Vagina (tissue), 2 donors: ENCODE measurements around the gene BCAT1. TPM values are rescaled to one million over a fixed set of nuclear protein-coding genes. Genes with fewer than 3 reads are reported as not detected.

Experiments
- DNase-seq, 2 donors: peaks; one replicate each; pipeline ENCODE4 v3.0.0-alpha.2; 2017; ENCODE audit errors: extremely low spot score in 2 of 2
- H3K27ac ChIP-seq: fragments of 200-600 bp; sonication (generic); one replicate; pipeline ENCODE4 v1.5.1; 2019
- H3K27me3 ChIP-seq: fragments of 200-600 bp; sonication (generic); one replicate; pipeline ENCODE4 v1.5.1; 2019
- H3K36me3 ChIP-seq, 2 donors: fragments of 200-600 bp; sonication (generic); one replicate each; pipeline ENCODE4 v1.5.1; 2017 to 2019
- H3K4me1 ChIP-seq: fragments of 200-600 bp; sonication (generic); one replicate; pipeline ENCODE4 v1.5.1; 2019
- H3K4me3 ChIP-seq, 2 donors: fragments of 200-600 bp; sonication (generic); 1 replicate in 1 of 2; 2 replicates in 1 of 2; pipeline ENCODE4 v1.5.1; 2016 to 2019
- H3K9me3 ChIP-seq: fragments of 200-600 bp; sonication (generic); one replicate; pipeline ENCODE4 v1.5.1; 2019
- CTCF ChIP-seq, 3 experiments: fragments of 450-650 bp in 2 of 3; fragments of 200-600 bp in 1 of 3; sonication (generic) in 1 of 3; IDR thresholded peaks; one replicate each; pipeline ENCODE4 v1.5.1; 2017 to 2019; ENCODE audit warnings: antibody characterized with exemption in 3 of 3, mild to moderate bottlenecking in 2 of 3, moderate library complexity in 2 of 3
- POLR2A ChIP-seq, 2 donors: fragments of 450-650 bp; IDR thresholded peaks; one replicate each; pipeline ENCODE4 v1.6.1; 2017; ENCODE audit warnings: antibody characterized with exemption in 2 of 2, mild to moderate bottlenecking in 2 of 2, moderate library complexity in 2 of 2
- POLR2AphosphoS5 ChIP-seq, 2 donors: sonication (generic); formaldehyde crosslinking; IDR thresholded peaks; one replicate each; pipeline ENCODE4 v1.9.0; 2017; ENCODE audit warnings: antibody characterized with exemption in 2 of 2, mild to moderate bottlenecking in 2 of 2, low read depth in 1 of 2; ENCODE audit not compliant: insufficient read depth in 1 of 2
- intact Hi-C: fragments of 100-400 bp; cut with DNase I; formaldehyde crosslinking; loops from one replicate; pipeline ENCODE4 v1.15.1; 2023
- total RNA-seq: library from RNA; depleted of rRNA; stranded (reverse); fragments of >200 nt; gene quantifications from one replicate; pipeline ENCODE4 v1.2.3, GENCODE V29; 2016

BCAT1 gene
- total RNA-seq, 1 donor from 2014 or later: 20.6 TPM

DNA sequence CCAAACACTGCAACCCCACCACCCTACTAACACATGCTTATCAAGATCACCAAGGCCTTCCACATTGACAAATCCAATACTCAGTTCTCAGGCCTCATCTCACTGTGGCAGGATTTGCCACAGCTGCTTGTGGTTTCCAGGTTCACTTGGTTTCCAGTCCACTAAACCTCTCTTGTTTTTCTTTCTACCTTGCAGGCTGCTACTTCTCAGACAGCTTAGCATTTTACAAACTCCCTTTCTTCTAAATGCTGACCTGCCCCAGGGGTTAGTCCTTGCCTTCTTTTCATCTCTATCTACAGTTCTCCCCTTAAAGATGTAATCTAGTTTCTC, 84.1 kb downstream of the BCAT1 start:
- H3K36me3 ChIP-seq: no peaks in the 10 kb centered on the region
- H3K4me3 ChIP-seq: no peak overlapping the region
- H3K27me3 ChIP-seq: no peaks in the 10 kb centered on the region
- DNase-seq: no peak
- no peak for TF ChIP-seq POLR2A (IDR thresholded peaks at IDR 0.05)
- no peak for TF ChIP-seq POLR2AphosphoS5 (IDR thresholded peaks at IDR 0.05; ENCODE audit: insufficient read depth in 1 of 2, low read depth in 1 of 2)
- no peak for TF ChIP-seq CTCF (IDR thresholded peaks at IDR 0.05)
- intact Hi-C loops: no loop called here
- H3K27ac ChIP-seq: no peak overlapping the region
- no peaks in the 10 kb centered on the region for H3K4me1 ChIP-seq
- no peaks in the 10 kb centered on the region for H3K9me3 ChIP-seq

DNA sequence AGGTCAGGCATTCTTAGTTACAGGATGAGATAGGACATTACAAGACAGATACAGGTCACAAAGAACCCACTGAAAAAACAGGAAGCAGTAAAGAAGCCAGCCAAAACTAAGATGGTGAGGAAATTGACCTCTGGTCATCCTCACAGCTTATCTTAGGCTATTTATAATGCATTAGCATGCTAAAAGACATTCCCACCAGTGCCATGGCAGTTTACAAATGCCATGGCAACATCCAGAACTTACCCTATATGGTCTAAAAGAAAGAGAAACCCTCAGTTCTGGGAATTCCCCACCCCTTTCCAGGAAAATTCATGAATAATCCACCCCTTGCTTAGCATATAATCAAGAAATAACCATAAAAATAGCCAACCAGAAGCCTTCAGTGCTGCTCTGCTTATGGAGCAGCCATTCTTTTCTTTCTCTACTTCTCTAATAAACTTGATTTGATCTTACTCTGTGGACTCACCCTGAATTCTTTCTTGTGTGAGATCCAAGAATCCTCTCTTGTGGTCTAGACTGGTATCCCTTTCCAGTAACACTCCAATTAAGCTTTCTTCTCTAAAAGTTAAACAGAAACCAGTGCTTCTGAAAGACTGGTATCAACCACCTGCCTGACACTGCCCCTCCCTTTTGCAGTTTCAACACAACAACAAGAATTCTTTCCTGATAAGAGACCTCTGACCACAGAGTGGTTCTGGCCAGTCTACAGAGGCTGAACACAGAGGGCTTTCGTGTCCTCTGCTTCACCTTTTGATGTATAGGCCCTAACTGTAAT, 86.9 kb downstream of the BCAT1 start:
- DNase-seq: no peak
- Histone ChIP-seq H3K9me3 (no peaks in the 10 kb centered on the region), H3K4me3 (no peak overlapping the region), H3K36me3 (no peaks in the 10 kb centered on the region), H3K4me1 (no peaks in the 10 kb centered on the region), H3K27me3 (no peaks in the 10 kb centered on the region), H3K27ac (no peak overlapping the region)
- TF ChIP-seq CTCF (IDR thresholded peaks at IDR 0.05) (no peak), POLR2A (IDR thresholded peaks at IDR 0.05) (no peak), POLR2AphosphoS5 (IDR thresholded peaks at IDR 0.05; ENCODE audit: insufficient read depth in 1 of 2, low read depth in 1 of 2) (no peak)
- intact Hi-C loops: no loop called here

DNA sequence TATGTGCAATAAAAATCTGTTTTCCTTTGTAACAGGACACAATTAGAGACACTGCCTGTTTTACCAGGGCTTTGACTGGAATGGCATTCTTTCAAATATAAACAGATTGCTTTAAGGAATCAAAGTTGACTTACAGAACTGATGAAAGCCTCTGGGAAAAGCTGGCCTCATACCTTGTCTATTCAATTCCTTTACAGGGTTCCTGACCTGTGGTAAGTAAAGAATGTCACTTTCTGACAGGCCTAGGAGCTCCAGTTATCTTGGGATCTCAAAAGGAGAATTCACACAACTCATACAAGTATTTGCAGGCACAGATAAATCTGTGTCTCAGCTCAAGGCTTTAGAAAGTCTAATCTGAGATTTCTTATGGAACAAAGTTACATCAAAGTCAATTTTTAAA, 88.4 kb downstream of the BCAT1 start:
- Histone ChIP-seq H3K27me3 (no peaks in the 10 kb centered on the region), H3K9me3 (no peaks in the 10 kb centered on the region), H3K4me1 (no peaks in the 10 kb centered on the region), H3K27ac (no peak overlapping the region), H3K4me3 (no peak overlapping the region), H3K36me3 (no peaks in the 10 kb centered on the region)
- intact Hi-C loops: no loop called here
- no peak for DNase-seq
- no peak for TF ChIP-seq POLR2A (IDR thresholded peaks at IDR 0.05)
- no peak for TF ChIP-seq CTCF (IDR thresholded peaks at IDR 0.05)
- TF ChIP-seq POLR2AphosphoS5 (IDR thresholded peaks at IDR 0.05; ENCODE audit: insufficient read depth in 1 of 2, low read depth in 1 of 2): no peak

DNA sequence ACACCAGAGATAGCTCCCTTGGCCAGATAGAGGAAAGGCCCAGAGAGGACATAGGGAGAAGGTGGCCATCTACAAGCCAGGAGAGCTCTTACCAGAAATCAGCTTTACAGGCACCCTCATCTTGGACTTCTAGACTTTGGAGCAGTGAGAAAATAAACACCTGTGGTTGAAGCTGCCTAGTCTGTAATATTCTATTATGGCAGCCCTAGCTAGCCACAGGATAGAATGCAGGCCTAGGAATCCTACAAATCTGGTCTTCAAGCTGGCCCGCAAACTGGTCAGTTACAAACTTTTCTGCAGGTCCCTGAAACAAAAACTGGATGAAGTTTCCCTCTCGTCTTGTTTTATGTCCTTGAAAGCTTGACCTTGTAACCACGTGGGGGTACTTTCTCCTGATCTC, 92.4 kb downstream of the BCAT1 start:
- H3K27me3 ChIP-seq: no peaks in the 10 kb centered on the region
- no peak for DNase-seq
- no peaks in the 10 kb centered on the region for H3K9me3 ChIP-seq
- intact Hi-C loops: no loop called here
- H3K27ac ChIP-seq: no peak overlapping the region
- TF ChIP-seq POLR2AphosphoS5 (IDR thresholded peaks at IDR 0.05; ENCODE audit: insufficient read depth in 1 of 2, low read depth in 1 of 2) (no peak), CTCF (IDR thresholded peaks at IDR 0.05) (no peak), POLR2A (IDR thresholded peaks at IDR 0.05) (no peak)
- no peaks in the 10 kb centered on the region for H3K36me3 ChIP-seq
- no peak overlapping the region for H3K4me3 ChIP-seq
- H3K4me1 ChIP-seq: no peaks in the 10 kb centered on the region

DNA sequence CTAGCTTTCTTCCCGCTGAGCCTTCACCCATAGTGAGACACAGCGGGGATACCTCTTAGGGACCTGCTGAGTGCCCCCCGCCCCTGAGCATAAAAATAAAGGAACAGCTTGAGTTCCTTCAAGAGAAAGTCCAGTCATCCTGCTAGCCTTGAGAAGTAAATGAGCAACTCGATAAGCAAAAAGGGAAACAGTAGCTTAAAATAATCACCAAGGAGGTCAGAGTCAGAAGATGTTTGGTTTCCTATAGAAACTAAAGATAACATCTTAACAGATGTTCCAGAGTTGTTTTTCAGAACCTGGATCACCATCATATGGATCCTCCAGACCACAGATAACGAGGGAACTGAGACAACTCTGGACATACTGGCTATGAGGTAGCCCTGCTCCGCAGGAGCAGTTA, 94.0 kb downstream of the BCAT1 start:
- no peak for DNase-seq
- no peaks in the 10 kb centered on the region for H3K9me3 ChIP-seq
- no peaks in the 10 kb centered on the region for H3K4me1 ChIP-seq
- no peaks in the 10 kb centered on the region for H3K27me3 ChIP-seq
- H3K27ac ChIP-seq: no peak overlapping the region
- intact Hi-C loops: no loop called here
- TF ChIP-seq CTCF (IDR thresholded peaks at IDR 0.05) (no peak), POLR2A (IDR thresholded peaks at IDR 0.05) (no peak), POLR2AphosphoS5 (IDR thresholded peaks at IDR 0.05; ENCODE audit: insufficient read depth in 1 of 2, low read depth in 1 of 2) (no peak)
- no peak overlapping the region for H3K4me3 ChIP-seq
- no peaks in the 10 kb centered on the region for H3K36me3 ChIP-seq
